AG04449 (cell line): ENCODE results near the gene UNC13D.

Source experiments
- CTCF ChIA-PET: fragments of 350-600 bp; formaldehyde crosslinking; extraction: SDS; loops from one replicate; lab custom pipeline; 2021; ENCODE audit warnings: antibody characterized with exemption; lab: Yijun Ruan, JAX
- POLR2A ChIA-PET: fragments of 400-600, 350-600 bp; formaldehyde crosslinking; extraction: SDS; loops from one replicate; lab custom pipeline; 2020; ENCODE audit warnings: antibody characterized with exemption, inconsistent platforms; lab: Yijun Ruan, JAX
- DNase-seq: peaks from one replicate; pipeline ENCODE4 v3.0.0-alpha.2; 2010; ENCODE audit warnings: low read depth, low spot score
- H3K4me3 ChIP-seq: 2 replicates; pipeline ENCODE4 v1.5.1; 2011; ENCODE audit warnings: low read depth, mild to moderate bottlenecking, control low read depth, low read length
- TF ChIP-seq, protein P1 (sequence below): IDR thresholded peaks from one replicate; pipeline ENCODE4 v1.5.1; 2011; ENCODE audit warnings: mild to moderate bottlenecking, moderate library complexity, low read length, control low read depth, inconsistent platforms; ENCODE audit not compliant: insufficient read depth; ENCODE audit errors: missing control alignments

Gene UNC13D

DNA sequence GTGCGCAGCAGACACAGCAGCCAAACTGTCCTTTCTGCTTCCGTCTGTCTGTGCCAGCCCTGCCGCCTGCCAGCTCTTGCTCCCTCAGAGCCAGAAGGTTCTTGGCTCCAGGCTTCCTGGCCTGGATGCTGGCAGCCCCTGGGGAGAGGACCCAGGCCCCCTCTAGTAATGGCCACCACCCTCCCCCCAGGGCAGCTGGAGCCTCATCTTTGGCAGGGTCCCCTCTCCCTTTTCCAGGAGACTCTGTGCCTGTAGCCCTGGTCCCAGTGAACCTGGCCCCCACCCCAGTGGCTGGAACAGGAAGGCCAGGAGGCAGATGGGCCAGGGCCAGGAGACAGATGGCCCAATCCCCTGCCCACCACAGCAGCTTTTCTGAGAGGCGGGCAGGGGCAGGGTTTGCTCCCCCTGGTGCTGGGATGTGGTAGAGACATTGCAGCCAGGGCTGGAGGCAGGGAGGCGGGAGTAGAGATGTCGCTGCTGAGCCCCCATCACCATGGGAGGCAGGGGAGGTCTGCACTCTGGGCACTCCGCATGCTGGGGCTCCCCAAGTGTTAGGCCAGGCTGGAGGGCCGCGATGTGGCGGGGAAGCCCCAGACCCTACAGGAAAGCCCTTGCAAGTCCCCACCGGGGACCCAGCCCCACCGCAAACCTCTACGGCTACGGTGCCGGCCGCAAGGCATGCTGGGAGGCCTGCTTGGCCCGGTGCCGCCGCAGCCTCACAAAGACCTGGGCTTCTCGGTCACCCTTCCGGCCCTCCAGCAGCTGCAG lies 16.7 kb downstream of the UNC13D start:
- DNase-seq: no peak
- POLR2A ChIA-PET: interaction anchor here (0.7 to 1.5 kb wide), 4 partner anchors 17 to 62 kb away, joined by 3 to 6 read pairs (median 3); partner anchors contain the start of gene GALK1
- peak overlapping the region; percentile 29 for H3K4me3 ChIP-seq
- CTCF ChIA-PET: interaction anchor here (0.6 to 6.6 kb wide), 25 partner anchors 8 to 597 kb away, joined by 3 to 87 read pairs (median 4); partner anchors contain the start of genes GALK1, TRIM65, UNC13D and UNK
- TF ChIP-seq, protein P1, sequence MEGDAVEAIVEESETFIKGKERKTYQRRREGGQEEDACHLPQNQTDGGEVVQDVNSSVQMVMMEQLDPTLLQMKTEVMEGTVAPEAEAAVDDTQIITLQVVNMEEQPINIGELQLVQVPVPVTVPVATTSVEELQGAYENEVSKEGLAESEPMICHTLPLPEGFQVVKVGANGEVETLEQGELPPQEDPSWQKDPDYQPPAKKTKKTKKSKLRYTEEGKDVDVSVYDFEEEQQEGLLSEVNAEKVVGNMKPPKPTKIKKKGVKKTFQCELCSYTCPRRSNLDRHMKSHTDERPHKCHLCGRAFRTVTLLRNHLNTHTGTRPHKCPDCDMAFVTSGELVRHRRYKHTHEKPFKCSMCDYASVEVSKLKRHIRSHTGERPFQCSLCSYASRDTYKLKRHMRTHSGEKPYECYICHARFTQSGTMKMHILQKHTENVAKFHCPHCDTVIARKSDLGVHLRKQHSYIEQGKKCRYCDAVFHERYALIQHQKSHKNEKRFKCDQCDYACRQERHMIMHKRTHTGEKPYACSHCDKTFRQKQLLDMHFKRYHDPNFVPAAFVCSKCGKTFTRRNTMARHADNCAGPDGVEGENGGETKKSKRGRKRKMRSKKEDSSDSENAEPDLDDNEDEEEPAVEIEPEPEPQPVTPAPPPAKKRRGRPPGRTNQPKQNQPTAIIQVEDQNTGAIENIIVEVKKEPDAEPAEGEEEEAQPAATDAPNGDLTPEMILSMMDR: peak; percentile 87

DNA sequence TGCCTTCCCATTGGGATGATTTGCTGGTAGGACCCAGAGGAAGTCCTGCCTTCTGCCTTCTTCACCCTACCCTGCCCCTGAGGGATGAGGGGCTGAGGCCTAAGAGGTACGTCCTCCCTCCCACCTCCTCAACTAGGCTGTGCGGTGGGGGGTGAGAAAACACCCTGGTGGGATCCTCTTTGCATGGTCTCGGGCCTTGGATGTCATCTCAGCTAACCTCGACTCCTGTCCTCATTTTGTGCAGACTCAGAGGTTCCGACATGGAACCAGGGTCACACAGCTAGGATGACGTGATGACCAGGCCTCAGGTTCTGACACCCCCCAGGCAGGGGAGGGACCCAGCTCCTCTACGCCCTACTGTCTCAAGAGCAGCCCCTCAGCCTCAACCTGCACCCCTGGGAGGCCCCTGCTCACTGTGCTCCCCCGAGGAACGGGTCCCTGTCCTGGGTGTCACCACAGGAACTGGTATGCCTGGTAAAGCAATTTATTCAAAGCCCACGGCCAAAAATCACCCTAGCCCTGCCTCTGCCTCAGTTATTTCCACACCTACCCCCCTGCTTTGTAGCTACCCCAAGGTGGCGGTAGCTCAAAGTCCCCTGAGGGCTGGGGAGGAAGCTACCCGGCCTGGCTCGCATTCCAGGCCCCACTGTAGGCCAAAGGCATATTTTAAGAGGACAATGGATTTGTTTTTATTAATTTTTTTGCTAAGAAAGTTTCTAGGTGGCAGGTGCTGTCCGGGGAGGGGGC lies 17.5 kb downstream of the UNC13D start:
- CTCF ChIA-PET: interaction anchor here (0.8 to 6.6 kb wide), 20 partner anchors 9 to 77 kb away, joined by 3 to 87 read pairs (median 4); partner anchors contain the start of genes GALK1, UNC13D, UNK and WBP2
- no peak overlapping the region for H3K4me3 ChIP-seq
- POLR2A ChIA-PET: interaction anchor here (0.7 to 1.5 kb wide), 4 partner anchors 18 to 61 kb away, joined by 3 to 6 read pairs (median 3); partner anchors contain the start of gene GALK1
- DNase-seq: no peak
- TF ChIP-seq, protein P1: no peak

DNA sequence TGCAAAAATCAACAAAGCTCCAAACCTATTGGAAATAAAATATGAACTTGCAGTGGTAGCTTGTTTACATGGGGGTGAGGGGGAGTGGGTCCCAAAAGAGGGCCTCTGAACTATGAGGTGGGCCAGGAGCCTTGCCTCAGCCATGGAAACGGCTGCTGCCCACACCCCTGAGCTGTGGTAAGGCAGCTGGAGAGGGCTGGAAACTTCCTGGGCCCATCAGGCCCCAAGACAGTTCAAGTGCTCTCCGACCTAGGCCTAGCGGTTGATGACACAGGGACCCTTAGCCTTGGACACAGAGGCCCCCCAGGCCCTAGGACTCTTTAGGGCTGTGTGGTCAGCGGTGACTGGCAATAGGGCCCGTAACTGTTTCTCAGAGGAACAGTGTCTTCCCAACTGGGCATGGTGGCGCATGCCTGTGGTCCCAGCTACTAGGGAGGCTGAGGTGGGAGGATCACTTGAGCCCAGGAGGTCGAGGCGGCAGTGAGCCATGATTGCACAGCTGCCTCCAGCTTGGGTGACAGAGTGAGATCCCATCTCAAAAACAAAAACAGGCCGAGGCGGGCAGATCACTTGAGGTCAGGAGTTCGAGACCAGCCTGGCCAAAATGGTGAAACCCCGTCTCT lies 18.3 kb downstream of the UNC13D start:
- no peak for DNase-seq
- H3K4me3 ChIP-seq: no peak overlapping the region
- POLR2A ChIA-PET: interaction anchor here (1.4 to 1.8 kb wide), 2 partner anchors 46 kb away, joined by 6 read pairs; a partner anchor contains a TSS
- CTCF ChIA-PET: interaction anchor here (1.0 to 6.6 kb wide), 11 partner anchors 10 to 78 kb away, joined by 3 to 87 read pairs (median 15); partner anchors contain the start of genes UNC13D and UNK
- TF ChIP-seq, protein P1: no peak

DNA sequence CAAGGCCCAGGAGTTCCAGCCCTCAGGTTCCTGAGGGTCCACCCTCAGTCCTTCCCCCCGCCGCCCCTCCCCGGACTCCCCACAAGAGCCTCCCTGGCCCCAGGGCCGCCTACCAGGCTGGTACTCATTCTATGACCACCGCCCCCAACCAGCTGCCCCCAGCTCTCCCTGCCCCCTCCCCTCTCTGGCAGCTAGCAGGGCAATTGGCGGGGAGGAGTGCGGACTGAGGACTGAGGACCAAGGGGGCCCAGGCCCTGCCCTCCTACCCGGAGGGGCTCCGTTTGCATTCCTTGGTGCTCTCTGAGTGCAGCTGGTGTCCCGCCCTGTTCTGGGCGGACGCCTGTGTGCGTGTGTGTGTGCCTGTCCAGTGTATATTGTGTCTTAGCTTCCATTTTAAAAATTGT lies 19.1 kb downstream of the UNC13D start:
- TF ChIP-seq, protein P1: no peak
- ChIA-PET POLR2A (interaction anchor here (1.8 kb wide), 1 partner anchor 45 kb away, joined by 6 read pairs; no protein-coding TSS in a partner anchor), CTCF (interaction anchor here (0.6 to 6.6 kb wide), 8 partner anchors 9 to 72 kb away, joined by 3 to 87 read pairs (median 10); partner anchors contain the start of gene UNC13D)
- H3K4me3 ChIP-seq: no peak overlapping the region
- DNase-seq: no peak

DNA sequence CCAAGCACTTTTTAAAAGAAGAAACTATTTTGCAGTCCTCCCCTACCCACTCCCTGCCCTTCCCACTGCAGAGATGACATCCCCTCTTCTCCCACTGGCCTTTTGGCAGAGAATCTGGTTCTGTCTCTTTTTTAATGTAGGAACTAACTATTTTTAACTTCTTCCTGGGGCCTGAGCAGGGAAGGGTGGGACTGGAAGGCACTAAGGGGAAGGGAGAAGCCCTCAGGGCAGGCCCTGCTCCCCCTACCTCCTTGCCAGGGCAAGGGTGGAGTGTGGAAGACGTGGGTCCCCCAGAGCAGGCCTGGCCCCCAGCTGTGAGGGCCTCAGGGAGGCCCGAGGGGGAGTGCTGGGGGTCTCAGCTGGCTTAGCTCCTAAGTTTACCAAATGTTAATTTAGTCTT lies 19.5 kb downstream of the UNC13D start:
- TF ChIP-seq, protein P1: no peak
- CTCF ChIA-PET: interaction anchor here (0.6 to 6.6 kb wide), 6 partner anchors 9 to 71 kb away, joined by 3 to 87 read pairs (median 4); no protein-coding TSS in a partner anchor
- POLR2A ChIA-PET: interaction anchor here (1.8 kb wide), 1 partner anchor 45 kb away, joined by 6 read pairs; no protein-coding TSS in a partner anchor
- H3K4me3 ChIP-seq: no peak overlapping the region
- no peak for DNase-seq
